K562 (cell line): ENCODE results near the gene ILF2. TPM values are rescaled to one million over a fixed set of nuclear protein-coding genes. Genes with fewer than 3 reads are reported as not detected.
A peak's percentile ranks its signal among the peaks of the same experiment; 100 is the strongest.

ENCODE experiments used
- ELK1 ChIP-seq: sonication (generic); formaldehyde crosslinking; IDR thresholded peaks from 2 replicates; pipeline ENCODE4 v1.8.1; 2022; ENCODE audit warnings: missing genetic modification reagents
- MGA ChIP-seq: fragments of 450-650 bp; IDR thresholded peaks from 2 replicates; pipeline ENCODE4 v1.6.1; 2016; ENCODE audit warnings: mild to moderate bottlenecking, moderate library complexity
- PHF20 ChIP-seq: fragments of 450-650 bp; IDR thresholded peaks from 2 replicates; pipeline ENCODE4 v1.6.1; 2018; ENCODE audit not compliant: partially characterized antibody
- SAP30 ChIP-seq: fragments of 200-600 bp; sonication (generic); IDR thresholded peaks from 2 replicates; pipeline ENCODE4 v1.6.1; 2012; ENCODE audit warnings: borderline replicate concordance, low read depth, mild to moderate bottlenecking, moderate library complexity, low read length, control low read depth, inconsistent platforms; ENCODE audit not compliant: insufficient read depth, poor library complexity, severe bottlenecking
- SRF ChIP-seq, 2 experiments: fragments of 250-450, 450-650 bp in 1 of 2; sonication (Bioruptor Pico) in 1 of 2; sonication (generic) in 1 of 2; formaldehyde crosslinking; IDR thresholded peaks; 2 replicates each; pipeline versions ENCODE4 v1.5.0 to v1.5.1; 2020 to 2022; ENCODE audit warnings: mild to moderate bottlenecking in 1 of 2, missing genetic modification reagents in 1 of 2
- ZNF436 ChIP-seq: fragments of 250-450, 450-650 bp; sonication (Bioruptor Pico); formaldehyde crosslinking; IDR thresholded peaks from 2 replicates; pipeline ENCODE4 v1.7.0; 2020; ENCODE audit warnings: mild to moderate bottlenecking
- polyA plus RNA-seq, 8 experiments: library from polyadenylated mRNA; depleted of rRNA in 4 of 8; stranded (reverse) in 5 of 8; unstranded in 3 of 8; fragments of >200 nt; fragmentation: Nextera tagmentation in 2 of 8; fragmentation: Illumina TruSeq in 1 of 8; extraction: Ambion mirVana in 2 of 8; extraction: Trizol in 1 of 8; gene quantifications; 2 replicates each; pipeline versions ENCODE4 v1.2.1 to v1.2.3, GENCODE V29; 2011 to 2014; ENCODE audit warnings: inconsistent platforms in 1 of 8, missing spikeins in 1 of 8
- total RNA-seq, 7 experiments: library from RNA; depleted of rRNA in 6 of 7; stranded (reverse); fragments of >200 nt in 6 of 7; fragmentation: Illumina TruSeq in 2 of 7; extraction: Trizol in 2 of 7; gene quantifications; 2 replicates each; pipeline versions ENCODE4 v1.2.1 to v1.2.3, GENCODE V29; 2011 to 2021; ENCODE audit warnings: low replicate concordance in 1 of 7

ILF2 gene
- total and polyA plus RNA-seq, 9 of the 15 experiments (the other 6 are each of a cell fraction or from before 2014, with no cell fraction given), result 282 to 726 (median 474) TPM

GRCh38 chr1:153633161-153633753 lies 37.5 kb downstream of the ILF2 start (continued):
- TF ChIP-seq MGA (0 out of 2 replicates have a peak, but pooled peaks have one; percentile 35), PHF20 (no peak), SAP30 (peak; percentile 14), SRF (CRISPR knock-in tag; IDR thresholded peaks at IDR 0.05) (no peak), ELK1 (CRISPR knock-in tag) (no peak), ZNF436 (CRISPR knock-in tag) (no peak)
